ENCODE data around the gene RBM20.
A peak's percentile ranks its signal among the peaks of the same experiment; 100 is the strongest.

RBM20 gene

GRCh38 chr10:110789604-110790433 lies 145.7 kb downstream of the RBM20 start:
- DNase-seq, result no peak
- in situ Hi-C loops (cut with MboI; ENCODE audit: low pct_unique_long_range_greater_than_20kb, low sequenced_read_pairs), result no loop called here

- in situ Hi-C loops (cut with MboI; ENCODE audit: low pct_unique_long_range_greater_than_20kb, low sequenced_read_pairs), result no loop called here
- no peak for DNase-seq
These were observed 146.9 kb downstream of the RBM20 start for GRCh38 chr10:110790913-110791506.

- no peak for DNase-seq
- in situ Hi-C loops (cut with MboI; ENCODE audit: low pct_unique_long_range_greater_than_20kb, low sequenced_read_pairs), result no loop called here
These were observed 147.5 kb downstream of the RBM20 start for GRCh38 chr10:110791541-110792073.

- no peak for DNase-seq
- in situ Hi-C loops (cut with MboI; ENCODE audit: low pct_unique_long_range_greater_than_20kb, low sequenced_read_pairs), result no loop called here
These were observed 148.5 kb downstream of the RBM20 start for GRCh38 chr10:110792476-110793125.

GRCh38 chr10:110793128-110793812 lies 149.1 kb downstream of the RBM20 start:
- DNase-seq, result no peak
- in situ Hi-C loops (cut with MboI; ENCODE audit: low pct_unique_long_range_greater_than_20kb, low sequenced_read_pairs), result no loop called here

- in situ Hi-C loops (cut with MboI; ENCODE audit: low pct_unique_long_range_greater_than_20kb, low sequenced_read_pairs), result no loop called here
- no peak for DNase-seq
These were observed 149.8 kb downstream of the RBM20 start for GRCh38 chr10:110793886-110794285.

- in situ Hi-C loops (cut with MboI; ENCODE audit: low pct_unique_long_range_greater_than_20kb, low sequenced_read_pairs), result no loop called here
- DNase-seq, result no peak
These were observed 150.7 kb downstream of the RBM20 start for GRCh38 chr10:110794808-110795207.

GRCh38 chr10:110797416-110797815 lies 153.3 kb downstream of the RBM20 start:
- DNase-seq, result no peak
- in situ Hi-C loops (cut with MboI; ENCODE audit: low pct_unique_long_range_greater_than_20kb, low sequenced_read_pairs), result no loop called here

GRCh38 chr10:110798340-110798739 lies 154.2 kb downstream of the RBM20 start:
- no peak for DNase-seq
- in situ Hi-C loops (cut with MboI; ENCODE audit: low pct_unique_long_range_greater_than_20kb, low sequenced_read_pairs), result no loop called here

- in situ Hi-C loops (cut with MboI; ENCODE audit: low pct_unique_long_range_greater_than_20kb, low sequenced_read_pairs), result no loop called here
- no peak for DNase-seq
These were observed 158.0 kb downstream of the RBM20 start for GRCh38 chr10:110802090-110802489.

GRCh38 chr10:110802551-110803238 lies 158.6 kb downstream of the RBM20 start:
- in situ Hi-C loops (cut with MboI; ENCODE audit: low pct_unique_long_range_greater_than_20kb, low sequenced_read_pairs), result no loop called here
- peak; percentile 66 for DNase-seq

GRCh38 chr10:110803239-110803749 lies 159.2 kb downstream of the RBM20 start:
- no peak for DNase-seq
- in situ Hi-C loops (cut with MboI; ENCODE audit: low pct_unique_long_range_greater_than_20kb, low sequenced_read_pairs), result no loop called here

- in situ Hi-C loops (cut with MboI; ENCODE audit: low pct_unique_long_range_greater_than_20kb, low sequenced_read_pairs), result no loop called here
- DNase-seq, result peak; percentile 75
These were observed 159.7 kb downstream of the RBM20 start for GRCh38 chr10:110803830-110804338.

GRCh38 chr10:110804376-110804775 lies 160.2 kb downstream of the RBM20 start:
- no peak for DNase-seq
- in situ Hi-C loops (cut with MboI; ENCODE audit: low pct_unique_long_range_greater_than_20kb, low sequenced_read_pairs), result no loop called here

GRCh38 chr10:110805292-110805691 lies 161.2 kb downstream of the RBM20 start:
- no peak for DNase-seq
- in situ Hi-C loops (cut with MboI; ENCODE audit: low pct_unique_long_range_greater_than_20kb, low sequenced_read_pairs), result no loop called here

GRCh38 chr10:110806335-110806734 lies 162.2 kb downstream of the RBM20 start:
- no peak for DNase-seq
- in situ Hi-C loops (cut with MboI; ENCODE audit: low pct_unique_long_range_greater_than_20kb, low sequenced_read_pairs), result no loop called here

- no peak for DNase-seq
- in situ Hi-C loops (cut with MboI; ENCODE audit: low pct_unique_long_range_greater_than_20kb, low sequenced_read_pairs), result no loop called here
These were observed 164.0 kb downstream of the RBM20 start for GRCh38 chr10:110808123-110808522.

GRCh38 chr10:110808615-110809014 lies 164.5 kb downstream of the RBM20 start:
- DNase-seq, result no peak
- in situ Hi-C loops (cut with MboI; ENCODE audit: low pct_unique_long_range_greater_than_20kb, low sequenced_read_pairs), result no loop called here

- in situ Hi-C loops (cut with MboI; ENCODE audit: low pct_unique_long_range_greater_than_20kb, low sequenced_read_pairs), result no loop called here
- no peak for DNase-seq
These were observed 166.5 kb downstream of the RBM20 start for GRCh38 chr10:110810625-110811024.
